NCI-H226 (cell line): ENCODE data around the gene MECR.
A peak's percentile ranks its signal among the peaks of the same experiment; 100 is the strongest.
"Not testable (repeated sequence)": the region's sequence is repeated elsewhere in the genome, so short reads cannot be mapped to it uniquely, and the experiment has no call there.

Experiments used
- DNase-seq: peaks from one replicate; pipeline ENCODE4 v3.0.0-alpha.2; 2015

MECR gene

GRCh38 chr1:29166291-29166878, 64.3 kb downstream of the MECR start:
- no peak for DNase-seq

- DNase-seq: no peak
Observed at GRCh38 chr1:29164588-29164987, 66.1 kb downstream of the MECR start.

GRCh38 chr1:29162476-29163138, 68.1 kb downstream of the MECR start:
- no peak for DNase-seq

GRCh38 chr1:29162025-29162424, 68.7 kb downstream of the MECR start:
- no peak for DNase-seq

- no peak for DNase-seq
Observed at GRCh38 chr1:29159773-29160172, 71.0 kb downstream of the MECR start.

GRCh38 chr1:29157269-29157601, 73.5 kb downstream of the MECR start:
- no peak for DNase-seq

GRCh38 chr1:29156543-29157268, 74.0 kb downstream of the MECR start:
- no peak for DNase-seq

- DNase-seq: no peak
Observed at GRCh38 chr1:29152046-29152805, 78.5 kb downstream of the MECR start.

- DNase-seq: not testable (repeated sequence)
Observed at GRCh38 chr1:29150346-29150745, 80.4 kb downstream of the MECR start.

- DNase-seq: no peak
Observed at GRCh38 chr1:29148656-29149491, 81.9 kb downstream of the MECR start.

- peak; percentile 94 for DNase-seq
Observed at GRCh38 chr1:29145739-29146437, 84.8 kb downstream of the MECR start.

- DNase-seq: no peak
Observed at GRCh38 chr1:29144178-29144577, 86.6 kb downstream of the MECR start.

- no peak for DNase-seq
Observed at GRCh38 chr1:29142714-29143113, 88.0 kb downstream of the MECR start.
